GM21390 (cell line): ENCODE measurements around the gene SEMA5A.

ENCODE experiments used
- ATAC-seq: cut with Tn5 transposase; IDR thresholded peaks from one replicate; pipeline ENCODE4 v1.9.1; 2021; ENCODE audit not compliant: unreplicated experiment

SEMA5A gene

GRCh38 chr5:9545992-9546851, at the start of gene SEMA5A:
SEMA5A (minus strand) TSS chr5:9546075; CDS start chr5:9379946, 166,129 bp downstream.
- no peak for ATAC-seq

- no peak for ATAC-seq
Observed at GRCh38 chr5:9594913-9595312, 49.0 kb upstream of the SEMA5A start.

- ATAC-seq, result no peak
Observed at GRCh38 chr5:9589049-9589835, 43.4 kb upstream of the SEMA5A start.

- no peak for ATAC-seq
Observed at GRCh38 chr5:9588254-9588653, 42.4 kb upstream of the SEMA5A start.

GRCh38 chr5:9587135-9587534, 41.3 kb upstream of the SEMA5A start:
- ATAC-seq, result no peak

GRCh38 chr5:9582406-9582805, 36.5 kb upstream of the SEMA5A start:
- no peak for ATAC-seq

GRCh38 chr5:9573796-9574195, 27.9 kb upstream of the SEMA5A start:
- no peak for ATAC-seq

GRCh38 chr5:9572246-9572645, 26.4 kb upstream of the SEMA5A start:
- no peak for ATAC-seq

GRCh38 chr5:9570876-9571275, 25.0 kb upstream of the SEMA5A start:
- ATAC-seq, result no peak

- no peak for ATAC-seq
Observed at GRCh38 chr5:9567039-9567438, 21.2 kb upstream of the SEMA5A start.

- ATAC-seq, result no peak
Observed at GRCh38 chr5:9564752-9565151, 18.9 kb upstream of the SEMA5A start.

- ATAC-seq, result no peak
Observed at GRCh38 chr5:9562141-9562540, 16.3 kb upstream of the SEMA5A start.

- ATAC-seq, result no peak
Observed at GRCh38 chr5:9559965-9560364, 14.1 kb upstream of the SEMA5A start.

- ATAC-seq, result no peak
Observed at GRCh38 chr5:9558319-9558965, 12.6 kb upstream of the SEMA5A start.

GRCh38 chr5:9557696-9558095, 11.8 kb upstream of the SEMA5A start:
- ATAC-seq, result no peak

GRCh38 chr5:9555961-9556360, 10.1 kb upstream of the SEMA5A start:
- no peak for ATAC-seq

- ATAC-seq, result no peak
Observed at GRCh38 chr5:9554122-9554521, 8.2 kb upstream of the SEMA5A start.

- no peak for ATAC-seq
Observed at GRCh38 chr5:9553561-9553960, 7.7 kb upstream of the SEMA5A start.

GRCh38 chr5:9551567-9552537, 6.0 kb upstream of the SEMA5A start:
- ATAC-seq, result no peak

- ATAC-seq, result no peak
Observed at GRCh38 chr5:9549941-9550340, 4.1 kb upstream of the SEMA5A start.
